Mesenchymal stem cell (in vitro differentiated cells and primary cell): ENCODE data around the gene ZACN.
"Not testable (repeated sequence)": the region's sequence is repeated elsewhere in the genome, so short reads cannot be mapped to it uniquely, and the experiment has no call there.

Experiments
- DNase-seq: peaks from one replicate; pipeline ENCODE4 v3.0.0-alpha.2; 2013
- H2AFZ ChIP-seq: one replicate; pipeline ENCODE4 v1.6.1; 2013; ENCODE audit warnings: low read depth, mild to moderate bottlenecking, control low read depth, inconsistent platforms, low read length, moderate library complexity
- H2AK5ac ChIP-seq: 2 replicates; pipeline ENCODE4 v1.6.1; 2013; ENCODE audit warnings: low read length, moderate library complexity, mild to moderate bottlenecking, inconsistent platforms; ENCODE audit not compliant: severe bottlenecking
- H2BK120ac ChIP-seq: one replicate; pipeline ENCODE4 v1.6.1; 2013; ENCODE audit warnings: low read depth, mild to moderate bottlenecking, inconsistent platforms, low read length, moderate library complexity
- H2BK12ac ChIP-seq, 2 experiments: one replicate each; pipeline ENCODE4 v1.6.1; 2013; ENCODE audit warnings: inconsistent platforms in 2 of 2, low read length in 2 of 2, mild to moderate bottlenecking in 2 of 2, moderate library complexity in 2 of 2, control low read depth in 1 of 2
- H2BK15ac ChIP-seq: one replicate; pipeline ENCODE4 v1.6.1; 2013; ENCODE audit warnings: mild to moderate bottlenecking, low read depth, inconsistent platforms; ENCODE audit not compliant: poor library complexity, severe bottlenecking
- H2BK5ac ChIP-seq: 2 replicates; pipeline ENCODE4 v1.6.1; 2013; ENCODE audit warnings: low read depth, mild to moderate bottlenecking, low read length, control low read depth, inconsistent platforms; ENCODE audit not compliant: poor library complexity, severe bottlenecking
- H3K14ac ChIP-seq, 2 experiments: one replicate each; pipeline ENCODE4 v1.6.1; 2013; ENCODE audit warnings: inconsistent platforms in 2 of 2, low read length in 2 of 2, control low read depth in 1 of 2, mild to moderate bottlenecking in 1 of 2, moderate library complexity in 1 of 2
- H3K18ac ChIP-seq, 2 experiments: one replicate each; pipeline ENCODE4 v1.6.1; 2013; ENCODE audit warnings: inconsistent platforms in 2 of 2, low read length in 2 of 2, control low read depth in 1 of 2, low read depth in 1 of 2, mild to moderate bottlenecking in 1 of 2
- H3K23ac ChIP-seq, 2 experiments: one replicate each; pipeline ENCODE4 v1.6.1; 2013; ENCODE audit warnings: inconsistent platforms in 2 of 2, low read length in 2 of 2, mild to moderate bottlenecking in 2 of 2, moderate library complexity in 2 of 2, control low read depth in 1 of 2
- H3K27ac ChIP-seq: 2 replicates; pipeline ENCODE4 v1.5.1; 2013; ENCODE audit warnings: mild to moderate bottlenecking, moderate library complexity, low read length, control low read depth, inconsistent platforms; ENCODE audit not compliant: poor library complexity, severe bottlenecking
- H3K27me3 ChIP-seq, 2 experiments: 2 replicates each; pipeline versions ENCODE4 v1.6.1 to v1.7.0; 2013; ENCODE audit warnings: low read length in 2 of 2, mild to moderate bottlenecking in 2 of 2, moderate library complexity in 2 of 2, control low read depth in 1 of 2, inconsistent platforms in 1 of 2; ENCODE audit not compliant: control insufficient read depth in 1 of 2, insufficient read depth in 1 of 2
- H3K36me3 ChIP-seq, 2 experiments: 2 replicates each; pipeline versions ENCODE4 v1.6.1 to v1.7.0; 2013; ENCODE audit warnings: low read length in 2 of 2, control low read depth in 1 of 2, inconsistent platforms in 1 of 2, low read depth in 1 of 2, mild to moderate bottlenecking in 1 of 2; ENCODE audit not compliant: insufficient read depth in 2 of 2, control insufficient read depth in 1 of 2
- H3K4ac ChIP-seq, 2 experiments: one replicate each; pipeline ENCODE4 v1.6.1; 2013; ENCODE audit warnings: inconsistent platforms in 2 of 2, low read length in 2 of 2, mild to moderate bottlenecking in 2 of 2, moderate library complexity in 2 of 2, control low read depth in 1 of 2, low read depth in 1 of 2
- H3K4me1 ChIP-seq: 2 replicates; pipeline ENCODE4 v1.6.1; 2013; ENCODE audit warnings: low read depth, low read length, control low read depth; ENCODE audit not compliant: control insufficient read depth, insufficient read depth
- H3K4me2 ChIP-seq: 2 replicates; pipeline ENCODE4 v1.6.1; 2013; ENCODE audit warnings: low read length, mild to moderate bottlenecking, inconsistent platforms; ENCODE audit not compliant: poor library complexity, severe bottlenecking
- H3K4me3 ChIP-seq, 2 experiments: 2 replicates each; pipeline versions ENCODE4 v1.5.1 to v1.7.0; 2013; ENCODE audit warnings: low read length in 2 of 2, mild to moderate bottlenecking in 2 of 2, control low read depth in 1 of 2, low read depth in 1 of 2; ENCODE audit not compliant: insufficient read depth in 1 of 2
- H3K79me1 ChIP-seq: replicated peaks from 2 replicates; pipeline ENCODE4 v1.6.1; 2013; ENCODE audit warnings: mild to moderate bottlenecking, control low read depth, low read length, inconsistent platforms; ENCODE audit not compliant: poor library complexity, severe bottlenecking
- H3K9ac ChIP-seq: 2 replicates; pipeline ENCODE4 v1.7.0; 2013; ENCODE audit warnings: mild to moderate bottlenecking, low read length, moderate library complexity
- H3K9me3 ChIP-seq: 2 replicates; pipeline ENCODE4 v1.7.0; 2013; ENCODE audit warnings: mild to moderate bottlenecking, low read length; ENCODE audit not compliant: control insufficient read depth
- H4K8ac ChIP-seq: one replicate; pipeline ENCODE4 v1.6.1; 2013; ENCODE audit warnings: inconsistent platforms, mild to moderate bottlenecking, low read length, moderate library complexity
- H4K91ac ChIP-seq: one replicate; pipeline ENCODE4 v1.6.1; 2013; ENCODE audit warnings: mild to moderate bottlenecking, low read length, inconsistent platforms
- WGBS: methylation state at CpG from one replicate; pipeline ENCODE4 v1.1.7; 2013; ENCODE audit warnings: mixed read lengths; 5-methylcytosine and 5-hydroxymethylcytosine counted together

The ZACN gene

DNA sequence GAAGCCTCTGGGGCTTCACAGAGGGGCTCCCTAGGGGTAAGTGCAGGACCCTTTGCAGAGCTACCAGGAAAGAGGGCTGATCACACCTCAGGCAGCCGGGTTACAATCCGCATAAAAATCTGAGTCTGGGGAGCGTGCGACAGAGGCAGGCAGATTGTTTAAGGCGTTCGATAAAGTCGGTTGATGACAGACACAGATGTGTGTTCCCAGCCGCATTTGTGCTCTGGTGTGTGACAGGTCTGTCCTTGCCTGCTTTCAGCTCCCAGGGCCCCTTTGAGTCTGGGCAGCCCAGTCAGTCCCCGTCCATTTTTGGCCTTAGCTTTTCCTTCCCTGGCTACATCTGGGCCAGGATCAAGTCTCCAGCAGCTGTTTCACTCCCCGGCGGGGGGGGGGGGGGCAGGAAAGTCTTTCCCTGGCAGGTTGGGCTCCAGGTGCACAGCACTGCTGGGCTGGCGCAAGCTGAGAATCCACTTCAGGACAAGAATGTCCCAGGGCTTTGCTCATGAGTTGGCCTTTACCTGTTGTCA is 1.3 kb upstream of the ZACN start:
- peaks cover 1 to 14% of the 10 kb centered on the region in 2 experiments for H3K36me3 ChIP-seq
- H2BK15ac ChIP-seq, result no peak overlapping the region
- no peak overlapping the region for H3K18ac ChIP-seq
- H3K27ac ChIP-seq, result no peak overlapping the region
- H2BK120ac ChIP-seq, result no peak overlapping the region
- H4K8ac ChIP-seq, result no peak overlapping the region
- peaks cover 49% of the 10 kb centered on the region for H3K4me1 ChIP-seq
- H3K9ac ChIP-seq, result no peak overlapping the region
- no peaks in the 10 kb centered on the region for H3K9me3 ChIP-seq
- no peak for DNase-seq
- H3K14ac ChIP-seq, result no peak overlapping the region
- H2BK12ac ChIP-seq, result no peak overlapping the region
- H3K4ac ChIP-seq, result no peak overlapping the region
- no peak overlapping the region for H3K4me2 ChIP-seq
- H4K91ac ChIP-seq, result no peak overlapping the region
- no peak overlapping the region for H3K23ac ChIP-seq
- H2AK5ac ChIP-seq, result no peak overlapping the region
- peaks cover 69 to 77% of the 10 kb centered on the region in 2 experiments for H3K27me3 ChIP-seq
- no peak overlapping the region for H2BK5ac ChIP-seq
- no peaks in the 10 kb centered on the region for H3K79me1 ChIP-seq
- H3K4me3 ChIP-seq, result no peak overlapping the region
- no peak overlapping the region for H2AFZ ChIP-seq
- 49% methylated on average over 12 of the region's 12 CpGs for WGBS

GRCh38 chr17:76078370-76078769 is 612 bp upstream of the ZACN start:
- H2AK5ac ChIP-seq, H3K23ac ChIP-seq, H2AFZ ChIP-seq, H3K27ac ChIP-seq, H2BK120ac ChIP-seq, H3K9ac ChIP-seq, H3K14ac ChIP-seq, H2BK15ac ChIP-seq, DNase-seq, H3K18ac ChIP-seq, H2BK5ac ChIP-seq, H3K4me2 ChIP-seq, H4K8ac ChIP-seq, H4K91ac ChIP-seq, H3K79me1 ChIP-seq, H3K4ac ChIP-seq, H3K4me3 ChIP-seq, H2BK12ac ChIP-seq, H3K9me3 ChIP-seq: not testable (repeated sequence)
- Histone ChIP-seq H3K36me3 (peaks cover 9 to 21% of the 10 kb centered on the region in 2 experiments), H3K4me1 (peaks cover 47% of the 10 kb centered on the region), H3K27me3 (peaks cover 69 to 77% of the 10 kb centered on the region in 2 experiments)
- WGBS, result 80% methylated on average over 5 of the region's 5 CpGs

DNA sequence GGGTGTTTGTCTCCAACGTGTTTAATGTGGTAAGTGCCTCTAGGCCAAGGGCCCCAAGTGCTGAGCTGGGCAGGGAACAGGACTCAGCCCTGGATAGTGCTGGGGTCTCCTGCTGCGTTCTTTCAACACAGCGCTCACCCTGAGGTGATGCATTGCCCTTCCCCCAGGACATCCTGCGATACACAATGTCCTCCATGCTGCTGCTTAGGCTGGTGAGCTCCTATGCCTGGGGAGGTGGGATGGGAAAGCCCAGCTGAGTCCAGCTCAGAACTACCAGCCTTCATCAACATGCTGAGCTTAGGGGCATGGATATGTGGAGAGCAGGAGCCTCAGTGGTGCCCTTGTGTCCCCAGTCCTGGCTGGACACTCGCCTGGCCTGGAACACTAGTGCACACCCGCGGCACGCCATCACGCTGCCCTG is 563 bp downstream of the ZACN start:
- H2BK120ac ChIP-seq, result no peak overlapping the region
- H2BK12ac ChIP-seq, result no peak overlapping the region
- no peak overlapping the region for H3K27ac ChIP-seq
- H2AK5ac ChIP-seq, result no peak overlapping the region
- H3K4me2 ChIP-seq, result no peak overlapping the region
- H2BK5ac ChIP-seq, result no peak overlapping the region
- no peak overlapping the region for H3K23ac ChIP-seq
- peaks cover 61 to 65% of the 10 kb centered on the region in 2 experiments for H3K27me3 ChIP-seq
- H3K18ac ChIP-seq, result no peak overlapping the region
- H3K79me1 ChIP-seq, result no peaks in the 10 kb centered on the region
- no peak overlapping the region for H3K4ac ChIP-seq
- peaks cover 20 to 33% of the 10 kb centered on the region in 2 experiments for H3K36me3 ChIP-seq
- H3K14ac ChIP-seq, result no peak overlapping the region
- no peak overlapping the region for H2AFZ ChIP-seq
- DNase-seq, result no peak
- WGBS, result 73% methylated on average over 7 of the region's 9 CpGs
- no peak overlapping the region for H3K4me3 ChIP-seq
- no peaks in the 10 kb centered on the region for H3K9me3 ChIP-seq
- H3K4me1 ChIP-seq, result peaks cover 45% of the 10 kb centered on the region
- H3K9ac ChIP-seq, result no peak overlapping the region
- H2BK15ac ChIP-seq, result no peak overlapping the region
- no peak overlapping the region for H4K8ac ChIP-seq
- no peak overlapping the region for H4K91ac ChIP-seq

DNA sequence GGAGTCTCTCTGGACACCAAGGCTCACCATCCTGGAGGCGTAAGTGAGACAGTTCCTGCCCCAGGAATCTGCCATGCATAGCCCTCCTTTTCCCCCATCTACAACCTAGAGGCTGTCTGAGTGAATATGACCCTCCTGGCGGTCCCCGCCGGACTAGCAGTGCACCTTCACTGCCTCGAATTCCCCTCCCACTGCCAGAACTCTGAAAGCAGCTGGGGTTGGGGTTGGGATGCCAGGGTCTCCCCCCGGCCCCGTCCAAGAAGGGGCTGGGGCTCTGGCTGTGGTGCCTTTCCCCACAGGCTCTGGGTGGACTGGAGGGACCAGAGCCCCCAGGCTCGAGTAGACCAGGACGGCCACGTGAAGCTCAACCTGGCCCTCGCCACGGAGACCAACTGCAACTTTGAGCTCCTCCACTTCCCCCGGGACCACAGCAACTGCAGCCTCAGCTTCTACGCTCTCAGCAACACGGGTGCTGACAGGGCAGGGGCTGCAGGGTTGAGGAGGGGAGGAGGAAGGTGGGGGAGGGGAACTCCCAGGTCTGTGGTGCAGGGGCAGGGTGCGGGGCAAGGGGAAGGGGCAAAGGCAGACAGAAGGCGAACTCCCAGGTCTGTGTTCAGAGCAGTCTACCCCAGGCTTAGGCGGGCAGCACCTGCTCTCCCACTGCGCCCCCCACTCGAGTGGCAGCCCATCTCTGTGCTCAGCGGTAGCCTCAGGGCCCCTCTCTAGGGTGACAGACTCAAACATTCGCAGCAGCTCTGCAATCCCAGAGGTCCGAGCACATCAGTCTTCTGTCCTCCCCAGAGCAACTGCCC is 1.2 kb downstream of the ZACN start:
- H3K9me3 ChIP-seq, result no peaks in the 10 kb centered on the region
- peaks cover 56 to 59% of the 10 kb centered on the region in 2 experiments for H3K27me3 ChIP-seq
- no peak overlapping the region for H3K9ac ChIP-seq
- no peak for DNase-seq
- no peak overlapping the region for H2BK5ac ChIP-seq
- H3K18ac ChIP-seq, result peak overlapping the region in 1 of 2 experiments; percentile 54
- H4K8ac ChIP-seq, result no peak overlapping the region
- peaks cover 27 to 37% of the 10 kb centered on the region in 2 experiments for H3K36me3 ChIP-seq
- H2BK12ac ChIP-seq, result no peak overlapping the region
- no peak overlapping the region for H4K91ac ChIP-seq
- no peak overlapping the region for H2AFZ ChIP-seq
- no peaks in the 10 kb centered on the region for H3K79me1 ChIP-seq
- H3K4me1 ChIP-seq, result peaks cover 39% of the 10 kb centered on the region
- no peak overlapping the region for H2BK120ac ChIP-seq
- no peak overlapping the region for H3K4me3 ChIP-seq
- no peak overlapping the region for H3K27ac ChIP-seq
- H2BK15ac ChIP-seq, result no peak overlapping the region
- H3K4me2 ChIP-seq, result no peak overlapping the region
- H2AK5ac ChIP-seq, result no peak overlapping the region
- peak overlapping the region in 1 of 2 experiments; percentile 83 for H3K23ac ChIP-seq
- H3K14ac ChIP-seq, result no peak overlapping the region
- whole genome bisulfite sequencing, result 26% methylated on average over 19 of the region's 23 CpGs
- H3K4ac ChIP-seq, result no peak overlapping the region
